Liver (tissue), 6 donors: ENCODE data around the gene MTA3. TPM values are rescaled to one million over a fixed set of nuclear protein-coding genes. Genes with fewer than 3 reads are reported as not detected.

ENCODE experiments used
- polyA plus RNA-seq, 2 donors: library from polyadenylated mRNA; stranded (reverse) in 1 of 2; unstranded in 1 of 2; fragments of 200-250 nt in 1 of 2; fragments of >200 nt in 1 of 2; fragmentation: Nextera tagmentation in 1 of 2; extraction: Ambion mirVana in 1 of 2; gene quantifications; one replicate each; pipeline versions ENCODE4 v1.2.1 to v1.2.3, GENCODE V29; 2013 to 2015
- small RNA-seq: library from RNA; depleted of rRNA; stranded (forward); fragments of <200 nt; gene quantifications from one replicate; pipeline ENCODE3, GENCODE V24; 2014
- total RNA-seq, 2 donors: library from RNA; depleted of rRNA; stranded (reverse); fragments of >200 nt; gene quantifications; one replicate each; pipeline ENCODE4 v1.2.3, GENCODE V29; 2014
- TF ChIP-seq, protein P1 (sequence below): fragments of 150-350 bp; IDR thresholded peaks from 2 replicates; pipeline ENCODE4 v1.5.1; 2017; ENCODE audit warnings: improper control_type of control experiment, low read depth, low read length; ENCODE audit not compliant: missing input control
- donor health status: healthy.
- donor health status: healthy.
- donor health status: healthy.

Gene MTA3
- total and polyA plus RNA-seq, 4 donors = 5.5 to 10.3 (median 6.8) TPM

DNA sequence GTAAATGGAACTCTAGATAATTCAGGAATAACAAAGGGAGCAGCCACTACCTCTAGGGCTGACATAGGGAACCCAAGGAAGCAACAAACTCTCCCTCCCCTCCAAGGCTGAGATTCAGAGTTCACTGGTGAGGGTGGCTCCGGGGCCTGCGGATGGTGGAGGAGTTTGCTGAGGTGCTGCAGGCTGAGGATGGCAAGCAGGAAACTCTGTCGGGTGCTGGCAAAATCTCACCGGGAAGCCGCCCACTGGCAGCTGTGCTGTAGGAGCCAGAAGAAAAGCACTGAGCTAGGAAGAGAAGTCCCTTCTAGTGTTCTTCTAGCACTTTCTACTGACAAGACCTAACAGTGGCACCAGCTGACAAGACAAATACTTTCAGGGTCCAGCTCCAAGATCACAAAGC is 236.5 kb downstream of the MTA3 start (continued):
- TF ChIP-seq, protein P1, sequence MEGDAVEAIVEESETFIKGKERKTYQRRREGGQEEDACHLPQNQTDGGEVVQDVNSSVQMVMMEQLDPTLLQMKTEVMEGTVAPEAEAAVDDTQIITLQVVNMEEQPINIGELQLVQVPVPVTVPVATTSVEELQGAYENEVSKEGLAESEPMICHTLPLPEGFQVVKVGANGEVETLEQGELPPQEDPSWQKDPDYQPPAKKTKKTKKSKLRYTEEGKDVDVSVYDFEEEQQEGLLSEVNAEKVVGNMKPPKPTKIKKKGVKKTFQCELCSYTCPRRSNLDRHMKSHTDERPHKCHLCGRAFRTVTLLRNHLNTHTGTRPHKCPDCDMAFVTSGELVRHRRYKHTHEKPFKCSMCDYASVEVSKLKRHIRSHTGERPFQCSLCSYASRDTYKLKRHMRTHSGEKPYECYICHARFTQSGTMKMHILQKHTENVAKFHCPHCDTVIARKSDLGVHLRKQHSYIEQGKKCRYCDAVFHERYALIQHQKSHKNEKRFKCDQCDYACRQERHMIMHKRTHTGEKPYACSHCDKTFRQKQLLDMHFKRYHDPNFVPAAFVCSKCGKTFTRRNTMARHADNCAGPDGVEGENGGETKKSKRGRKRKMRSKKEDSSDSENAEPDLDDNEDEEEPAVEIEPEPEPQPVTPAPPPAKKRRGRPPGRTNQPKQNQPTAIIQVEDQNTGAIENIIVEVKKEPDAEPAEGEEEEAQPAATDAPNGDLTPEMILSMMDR = no peak

Small RNA genes within 50 kb of the gene (small RNA-seq; reads per million reads assigned to genes)
- not detected for gene AC074375.1
- not detected for gene RNU6-137P

Other genes with a start within 250 kb of the MTA3 start
- gene COX7A2L, start 207.4 kb upstream of the MTA3 start, total RNA-seq = 100 to 1,000 TPM in 1 of 2 donors, 10 to 100 TPM in 1; 55.0 to 102 TPM
- gene COX7A2L, start 207.4 kb upstream of the MTA3 start, polyA plus RNA-seq = 10 to 100 TPM; 62.5 to 91.4 TPM
- not detected for gene KCNG3, start 74.7 kb upstream of the MTA3 start, total RNA-seq
- not detected for gene KCNG3, start 74.7 kb upstream of the MTA3 start, polyA plus RNA-seq
- gene OXER1, start 195.5 kb downstream of the MTA3 start, total RNA-seq = 1 to 10 TPM; 2.2 to 5.9 TPM
- gene OXER1, start 195.5 kb downstream of the MTA3 start, polyA plus RNA-seq = 1 to 10 TPM; 7.5 to 8.1 TPM
- 100 to 1,000 TPM in 1 of 2 donors, 10 to 100 TPM in 1; 17.4 to 126 TPM for gene HAAO, start 224.0 kb downstream of the MTA3 start, total RNA-seq
- gene HAAO, start 224.0 kb downstream of the MTA3 start, polyA plus RNA-seq = 100 to 1,000 TPM; 134 to 140 TPM